HepG2 (cell line): ENCODE measurements around the gene DUXA. TPM values are rescaled to one million over a fixed set of nuclear protein-coding genes. Genes with fewer than 3 reads are reported as not detected.
"Not testable (repeated sequence)": the region's sequence is repeated elsewhere in the genome, so short reads cannot be mapped to it uniquely, and the experiment has no call there.

Experiments used
- ATAC-seq: fragments of 200-7000 bp; cut with Tn5 transposase; 3 replicates; pipeline ENCODE4 v1.9.1; 2020; ENCODE audit warnings: mild to moderate bottlenecking, moderate library complexity
- BruUV-seq: library from RNA; stranded (reverse); fragments of 400-500 nt; replicated peaks from 2 replicates; lab custom pipeline; 2021; lab: Mats Ljungman, UMichigan
- CTCF ChIA-PET: fragments of 300-600 bp; formaldehyde crosslinking; extraction: SDS; loops from one replicate; lab custom pipeline; 2021; ENCODE audit warnings: low total read pairs, inconsistent platforms, low intra/inter-chr PET ratio; lab: Yijun Ruan, JAX
- POLR2A ChIA-PET: fragments of 350-600 bp; sonication (Branson Sonifier 250); formaldehyde crosslinking; loops from one replicate; lab custom pipeline; 2020; ENCODE audit warnings: antibody characterized with exemption, inconsistent platforms; lab: Yijun Ruan, JAX
- DNase-seq: peaks from one replicate; pipeline ENCODE4 v3.0.0-alpha.2; 2015; ENCODE audit warnings: low spot score
- FAIRE-seq: peaks from 3 replicates; lab custom pipeline; 2011; peaks lifted over from hg19 to GRCh38; lab: Jason Lieb, UNC
- H2AFZ ChIP-seq: one replicate; pipeline ENCODE4 v1.6.1; 2011; ENCODE audit warnings: low read length, inconsistent platforms
- H3K27ac ChIP-seq: fragments of 300-600 bp; 3 replicates; pipeline ENCODE4 v1.8.0; 2011; ENCODE audit warnings: mixed run types, mild to moderate bottlenecking, mixed read lengths, low read length, inconsistent platforms; ENCODE audit not compliant: insufficient read depth; ENCODE audit errors: extremely low read length
- H3K27me3 ChIP-seq, 2 experiments: fragments of 200-600 bp in 1 of 2; 2 replicates in 1 of 2; 3 replicates in 1 of 2; pipeline versions ENCODE4 v1.6.0 to v1.8.0; 2011; ENCODE audit warnings: low read length in 2 of 2, mild to moderate bottlenecking in 2 of 2, moderate library complexity in 2 of 2, inconsistent platforms in 1 of 2; ENCODE audit not compliant: insufficient read depth in 2 of 2, control insufficient read depth in 1 of 2
- H3K36me3 ChIP-seq, 2 experiments: fragments of 200-600 bp in 1 of 2; replicated peaks in 1 of 2; 2 replicates in 1 of 2; 3 replicates in 1 of 2; pipeline versions ENCODE4 v1.5.1 to v1.8.0; 2011; ENCODE audit warnings: low read length in 2 of 2, inconsistent platforms in 1 of 2; ENCODE audit not compliant: insufficient read depth in 2 of 2, control insufficient read depth in 1 of 2
- H3K4me1 ChIP-seq: 2 replicates; pipeline ENCODE4 v1.5.1; 2012; ENCODE audit warnings: low read length, inconsistent platforms; ENCODE audit not compliant: insufficient read depth
- H3K4me2 ChIP-seq: 2 replicates; pipeline ENCODE4 v1.6.0; 2011; ENCODE audit warnings: low read depth, low read length, inconsistent platforms
- H3K4me3 ChIP-seq, 3 experiments: fragments of 200-600 bp in 1 of 3; sonication (generic), shearing (Covaris generic) in 1 of 3; replicated peaks in 1 of 3; 2 replicates each; pipeline ENCODE4 v1.5.1; 2011 to 2016; ENCODE audit warnings: low read length in 3 of 3, inconsistent platforms in 2 of 3, low read depth in 2 of 3, mild to moderate bottlenecking in 2 of 3, control low read depth in 1 of 3, mixed read lengths in 1 of 3; ENCODE audit not compliant: insufficient read depth in 1 of 3
- H3K79me2 ChIP-seq: one replicate; pipeline ENCODE4 v1.6.1; 2011; ENCODE audit warnings: low read length, inconsistent platforms; ENCODE audit not compliant: insufficient read depth
- H3K9ac ChIP-seq: 2 replicates; pipeline ENCODE4 v1.6.0; 2011; ENCODE audit warnings: mild to moderate bottlenecking, low read depth, low read length, inconsistent platforms; ENCODE audit not compliant: insufficient read depth
- H3K9me3 ChIP-seq: 2 replicates; pipeline ENCODE4 v1.5.1; 2012; ENCODE audit warnings: mild to moderate bottlenecking, low read length
- H4K20me1 ChIP-seq: 2 replicates; pipeline ENCODE4 v1.6.0; 2011; ENCODE audit warnings: inconsistent platforms, mild to moderate bottlenecking, low read length, moderate library complexity; ENCODE audit not compliant: insufficient read depth
- CAMTA2 ChIP-seq: sonication (generic); formaldehyde crosslinking; IDR thresholded peaks from 2 replicates; pipeline ENCODE4 v1.4.0; 2020; ENCODE audit warnings: mild to moderate bottlenecking, missing genetic modification reagents, borderline replicate concordance
- CHD2 ChIP-seq: IDR thresholded peaks from 2 replicates; pipeline ENCODE4 v1.6.1; 2011; ENCODE audit warnings: low read depth, low read length, improper control_type of control experiment
- FLYWCH1 ChIP-seq: sonication (generic); formaldehyde crosslinking; IDR thresholded peaks from 2 replicates; pipeline ENCODE4 v1.8.1; 2023; ENCODE audit warnings: mild to moderate bottlenecking, missing genetic modification reagents
- KLF15 ChIP-seq: sonication (generic); formaldehyde crosslinking; IDR thresholded peaks from 2 replicates; pipeline ENCODE4 v1.8.1; 2023; ENCODE audit warnings: borderline replicate concordance, mild to moderate bottlenecking, inconsistent platforms, missing genetic modification reagents, mixed read lengths
- TMF1 ChIP-seq: sonication (generic); formaldehyde crosslinking; IDR thresholded peaks from 2 replicates; pipeline ENCODE4 v1.8.1; 2022; ENCODE audit warnings: low read depth, missing genetic modification reagents
- ZBTB38 ChIP-seq: sonication (generic); formaldehyde crosslinking; IDR thresholded peaks from 2 replicates; pipeline ENCODE4 v1.5.1; 2020; ENCODE audit warnings: mild to moderate bottlenecking, missing genetic modification reagents
- ZNF724P ChIP-seq: sonication (generic); formaldehyde crosslinking; IDR thresholded peaks from 2 replicates; pipeline ENCODE4 v1.8.0; 2022; ENCODE audit warnings: missing genetic modification reagents, borderline replicate concordance
- WGBS: methylation state at CpG from one replicate; pipeline ENCODE4 v1.1.6; 2017; ENCODE audit warnings: low lambda C conversion rate; 5-methylcytosine and 5-hydroxymethylcytosine counted together
- in situ Hi-C: cut with HindIII; loops from 2 replicates; pipeline ENCODE4 v1.10.0; 2017; ENCODE audit warnings: low pct_unique_long_range_greater_than_20kb; ENCODE audit not compliant: extremely low pct_ligation_motif_present
- intact Hi-C: fragments of 100-400 bp; cut with micrococcal nuclease; formaldehyde crosslinking; loops from one replicate; pipeline ENCODE4 v1.10.0; 2022; ENCODE audit not compliant: unreplicated experiment
- polyA plus RNA-seq, 8 experiments: library from polyadenylated mRNA; depleted of rRNA in 3 of 8; stranded (reverse) in 7 of 8; unstranded in 1 of 8; fragments of >200 nt; fragmentation: Illumina TruSeq in 4 of 8; extraction: Trizol in 4 of 8; gene quantifications; 2 replicates each; pipeline versions ENCODE4 v1.2.1 to v1.2.3, GENCODE V29; 2011 to 2016; ENCODE audit warnings: low read depth in 4 of 8, missing spikeins in 1 of 8, mixed read lengths in 1 of 8; ENCODE audit not compliant: insufficient read depth in 1 of 8
- total RNA-seq, 5 experiments: library from RNA; depleted of rRNA; stranded (reverse); fragments of >200 nt; fragmentation: Illumina TruSeq; extraction: Trizol; gene quantifications; 2 replicates each; pipeline ENCODE4 v1.2.3, GENCODE V29; 2016; ENCODE audit warnings: low read depth in 1 of 5
- TF ChIP-seq, protein P1 (sequence below): sonication (generic); formaldehyde crosslinking; IDR thresholded peaks from 2 replicates; pipeline ENCODE4 v1.8.1; 2023; ENCODE audit warnings: missing genetic modification reagents, inconsistent platforms, borderline replicate concordance
- TF ChIP-seq, protein P2 (sequence below): sonication (generic); formaldehyde crosslinking; IDR thresholded peaks from 2 replicates; pipeline ENCODE4 v1.8.1; 2022; ENCODE audit warnings: mild to moderate bottlenecking, missing genetic modification reagents
- TF ChIP-seq, protein P3 (sequence below): sonication (generic); formaldehyde crosslinking; IDR thresholded peaks from 2 replicates; pipeline ENCODE4; 2020; ENCODE audit warnings: missing genetic modification reagents, mild to moderate bottlenecking, borderline replicate concordance

DUXA gene
- total and polyA plus RNA-seq, 2 of the 13 experiments (the other 11 are each of a cell fraction or from before 2014, with no cell fraction given), result not detected

DNA sequence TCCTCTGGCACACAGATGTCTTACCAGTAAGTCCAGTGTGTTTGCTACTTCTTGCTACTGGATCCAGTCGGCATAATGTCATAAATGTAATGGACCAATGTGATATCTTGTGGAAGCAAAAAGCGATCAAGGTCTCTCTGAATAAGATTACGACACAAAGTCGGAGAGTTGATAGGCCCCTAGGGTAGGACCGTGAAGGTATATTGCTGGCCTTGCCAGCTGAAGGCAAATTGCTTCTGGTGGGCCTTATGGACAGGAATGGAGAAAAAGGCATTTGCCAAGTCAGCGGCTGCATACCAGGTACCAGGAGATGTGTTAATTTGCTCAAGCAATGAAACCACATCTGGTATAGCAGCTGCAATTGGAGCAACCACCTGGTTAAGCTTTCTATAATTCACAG is 30.6 kb upstream of the DUXA start:
- POLR2A ChIA-PET, H3K9ac ChIP-seq, BruUV-seq, in situ Hi-C loops, H3K9me3 ChIP-seq, H2AFZ ChIP-seq, DNase-seq, H3K79me2 ChIP-seq, CTCF ChIA-PET, H3K4me3 ChIP-seq, H3K4me1 ChIP-seq, ATAC-seq, H3K4me2 ChIP-seq, H3K27me3 ChIP-seq, FAIRE-seq, H3K27ac ChIP-seq, H4K20me1 ChIP-seq, intact Hi-C loops: not testable (repeated sequence)
- WGBS, result 98% methylated on average over 6 of the region's 6 CpGs
- H3K36me3 ChIP-seq, result peaks cover 16 to 67% of the 10 kb centered on the region in 2 experiments; a peak in 4 of 5 replicates

DNA sequence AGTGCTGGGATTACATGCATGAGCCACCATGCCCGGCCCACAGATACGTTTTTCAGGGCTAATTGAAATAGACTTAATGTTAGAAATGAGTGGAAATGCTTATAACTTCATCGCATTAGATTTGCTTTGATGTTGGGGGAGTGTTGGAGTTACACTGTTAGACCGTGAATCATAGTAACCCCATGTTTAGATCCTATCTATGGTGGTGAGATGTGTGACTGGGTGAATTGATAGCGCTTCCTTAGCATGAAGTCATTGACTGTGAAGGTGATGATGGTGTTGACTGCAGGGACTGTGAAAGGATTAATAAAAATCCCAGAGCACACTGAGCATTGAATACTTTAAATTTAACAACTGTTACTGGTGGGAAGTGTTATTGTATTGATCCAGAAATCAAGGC is 25.7 kb upstream of the DUXA start:
- Histone ChIP-seq H3K27me3 (no peaks in the 10 kb centered on the region; a peak in 1 of 5 replicates), H3K9ac (peak overlapping the region; percentile 88; the same call in 1 of the 2 replicates), H3K4me3 (peak overlapping the region; percentile 86 to 100 (median 98)), H3K36me3 (peaks cover 10 to 38% of the 10 kb centered on the region in 2 experiments; a peak in 4 of 5 replicates), H3K9me3 (peaks cover 12% of the 10 kb centered on the region), H3K79me2 (peaks cover 20% of the 10 kb centered on the region), H3K4me2 (peak overlapping the region; percentile 97), H2AFZ (no peak overlapping the region), H3K4me1 (peaks cover 22% of the 10 kb centered on the region), H3K27ac (no peak overlapping the region), H4K20me1 (peaks cover 5% of the 10 kb centered on the region; the same call in 1 of the 2 replicates)
- POLR2A ChIA-PET, result no interaction called here
- intact Hi-C loops (no loop called here), in situ Hi-C loops (no loop called here)
- CTCF ChIA-PET, result no interaction called here
- WGBS, result 96% methylated on average over 5 of the region's 5 CpGs
- BruUV-seq, result no TSS peak
- FAIRE-seq (no peak), DNase-seq (no peak), ATAC-seq (no peak)
- TF ChIP-seq, protein P1, sequence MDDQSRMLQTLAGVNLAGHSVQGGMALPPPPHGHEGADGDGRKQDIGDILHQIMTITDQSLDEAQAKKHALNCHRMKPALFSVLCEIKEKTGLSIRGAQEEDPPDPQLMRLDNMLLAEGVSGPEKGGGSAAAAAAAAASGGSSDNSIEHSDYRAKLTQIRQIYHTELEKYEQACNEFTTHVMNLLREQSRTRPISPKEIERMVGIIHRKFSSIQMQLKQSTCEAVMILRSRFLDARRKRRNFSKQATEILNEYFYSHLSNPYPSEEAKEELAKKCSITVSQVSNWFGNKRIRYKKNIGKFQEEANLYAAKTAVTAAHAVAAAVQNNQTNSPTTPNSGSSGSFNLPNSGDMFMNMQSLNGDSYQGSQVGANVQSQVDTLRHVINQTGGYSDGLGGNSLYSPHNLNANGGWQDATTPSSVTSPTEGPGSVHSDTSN (CRISPR knock-in tag), result no peak
- TF ChIP-seq FLYWCH1 (CRISPR knock-in tag) (no peak), KLF15 (CRISPR knock-in tag) (no peak), ZBTB38 (CRISPR knock-in tag) (no peak), CAMTA2 (CRISPR knock-in tag) (no peak), ZNF724P (CRISPR knock-in tag) (no peak), CHD2 (no peak), TMF1 (CRISPR knock-in tag) (no peak)
- TF ChIP-seq, protein P2, sequence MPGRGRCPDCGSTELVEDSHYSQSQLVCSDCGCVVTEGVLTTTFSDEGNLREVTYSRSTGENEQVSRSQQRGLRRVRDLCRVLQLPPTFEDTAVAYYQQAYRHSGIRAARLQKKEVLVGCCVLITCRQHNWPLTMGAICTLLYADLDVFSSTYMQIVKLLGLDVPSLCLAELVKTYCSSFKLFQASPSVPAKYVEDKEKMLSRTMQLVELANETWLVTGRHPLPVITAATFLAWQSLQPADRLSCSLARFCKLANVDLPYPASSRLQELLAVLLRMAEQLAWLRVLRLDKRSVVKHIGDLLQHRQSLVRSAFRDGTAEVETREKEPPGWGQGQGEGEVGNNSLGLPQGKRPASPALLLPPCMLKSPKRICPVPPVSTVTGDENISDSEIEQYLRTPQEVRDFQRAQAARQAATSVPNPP, result no peak
- TF ChIP-seq, protein P3, sequence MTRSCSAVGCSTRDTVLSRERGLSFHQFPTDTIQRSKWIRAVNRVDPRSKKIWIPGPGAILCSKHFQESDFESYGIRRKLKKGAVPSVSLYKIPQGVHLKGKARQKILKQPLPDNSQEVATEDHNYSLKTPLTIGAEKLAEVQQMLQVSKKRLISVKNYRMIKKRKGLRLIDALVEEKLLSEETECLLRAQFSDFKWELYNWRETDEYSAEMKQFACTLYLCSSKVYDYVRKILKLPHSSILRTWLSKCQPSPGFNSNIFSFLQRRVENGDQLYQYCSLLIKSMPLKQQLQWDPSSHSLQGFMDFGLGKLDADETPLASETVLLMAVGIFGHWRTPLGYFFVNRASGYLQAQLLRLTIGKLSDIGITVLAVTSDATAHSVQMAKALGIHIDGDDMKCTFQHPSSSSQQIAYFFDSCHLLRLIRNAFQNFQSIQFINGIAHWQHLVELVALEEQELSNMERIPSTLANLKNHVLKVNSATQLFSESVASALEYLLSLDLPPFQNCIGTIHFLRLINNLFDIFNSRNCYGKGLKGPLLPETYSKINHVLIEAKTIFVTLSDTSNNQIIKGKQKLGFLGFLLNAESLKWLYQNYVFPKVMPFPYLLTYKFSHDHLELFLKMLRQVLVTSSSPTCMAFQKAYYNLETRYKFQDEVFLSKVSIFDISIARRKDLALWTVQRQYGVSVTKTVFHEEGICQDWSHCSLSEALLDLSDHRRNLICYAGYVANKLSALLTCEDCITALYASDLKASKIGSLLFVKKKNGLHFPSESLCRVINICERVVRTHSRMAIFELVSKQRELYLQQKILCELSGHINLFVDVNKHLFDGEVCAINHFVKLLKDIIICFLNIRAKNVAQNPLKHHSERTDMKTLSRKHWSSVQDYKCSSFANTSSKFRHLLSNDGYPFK (CRISPR knock-in tag), result no peak
